Measurements from ENCODE around the gene USP24. TPM values are rescaled to one million over a fixed set of nuclear protein-coding genes. Genes with fewer than 3 reads are reported as not detected.

The USP24 gene
- total RNA-seq, 1 donor from 2014 or later, result 45.9 TPM

DNA sequence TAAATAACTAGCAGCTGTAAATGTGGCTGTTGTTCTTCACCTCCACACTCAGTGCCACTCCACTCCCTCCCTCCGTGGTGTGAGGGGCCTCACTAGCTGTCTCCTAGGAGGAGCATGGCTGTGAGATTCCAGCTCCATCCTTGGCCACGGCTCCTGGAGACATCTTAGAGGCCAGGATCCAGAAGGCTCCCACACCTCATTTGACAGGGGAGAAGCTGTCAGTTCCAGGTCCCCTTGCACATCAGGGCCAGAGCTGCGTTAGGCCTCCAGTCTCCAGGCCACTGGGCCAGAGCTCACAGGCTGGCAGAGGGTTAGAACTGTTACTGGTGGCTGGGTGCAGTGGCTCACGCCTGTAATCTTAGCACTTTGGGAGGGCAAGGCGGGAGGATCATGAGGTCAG is 160.8 kb downstream of the USP24 start:
- H3K27ac ChIP-seq (ENCODE audit: low read depth, low read length), result no peak overlapping the region
- no peak overlapping the region for H3K9ac ChIP-seq (ENCODE audit: low read depth in 1 of 3, low read length in 3 of 3)
- H3K27me3 ChIP-seq (ENCODE audit: control insufficient read depth in 3 of 3, insufficient read depth in 3 of 3, low read length in 3 of 3), result no peaks in the 10 kb centered on the region
- H3K36me3 ChIP-seq (ENCODE audit: control insufficient read depth in 3 of 3, insufficient read depth in 3 of 3, low read length in 3 of 3), result no peaks in the 10 kb centered on the region
- no peak overlapping the region for H3K4me3 ChIP-seq (ENCODE audit: low read length in 3 of 3)
- no peaks in the 10 kb centered on the region for H3K9me3 ChIP-seq (ENCODE audit: control insufficient read depth in 3 of 3, low read length in 3 of 3)
- peaks cover 0 to 26% (median 13%) of the 10 kb centered on the region in 3 donors for H3K4me1 ChIP-seq (ENCODE audit: control insufficient read depth in 3 of 3, insufficient read depth in 3 of 3, low read length in 3 of 3)

DNA sequence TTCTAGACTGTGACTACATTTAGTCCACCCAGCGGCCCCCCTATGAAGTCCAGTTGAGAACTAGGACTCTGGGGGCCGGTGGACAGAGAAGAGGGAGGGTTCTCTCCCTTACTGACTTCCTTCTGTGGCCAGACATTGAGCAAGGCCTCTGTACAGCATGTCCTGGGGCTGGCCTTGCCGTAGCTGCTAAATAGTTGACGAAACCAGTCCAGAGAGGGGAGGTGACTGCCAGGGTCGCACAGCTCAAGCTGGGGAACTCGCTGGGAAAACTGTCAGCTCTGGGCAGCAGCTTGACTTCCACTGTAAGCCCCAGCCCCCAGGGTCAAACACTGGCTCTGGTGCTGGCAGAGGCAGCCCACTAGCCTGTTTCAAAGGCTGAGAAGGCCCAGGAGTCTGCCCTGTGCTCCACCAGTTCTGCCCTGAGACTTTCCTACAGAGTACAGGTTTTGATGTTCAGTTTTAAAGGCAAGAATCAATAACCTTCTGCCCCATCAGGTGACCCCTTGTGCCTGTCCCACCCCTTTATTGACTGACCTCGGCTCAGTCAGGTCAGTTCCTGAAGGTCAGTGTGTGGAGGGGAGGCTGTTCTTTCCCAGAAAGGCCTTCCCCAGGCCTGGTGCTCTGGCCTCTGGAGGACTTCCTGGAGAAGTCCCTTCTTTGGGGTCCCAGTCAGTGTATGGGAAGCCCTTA is 161.8 kb downstream of the USP24 start:
- no peaks in the 10 kb centered on the region for H3K9me3 ChIP-seq (ENCODE audit: control insufficient read depth in 3 of 3, low read length in 3 of 3)
- H3K27ac ChIP-seq (ENCODE audit: low read depth, low read length), result no peak overlapping the region
- H3K4me3 ChIP-seq (ENCODE audit: low read length in 3 of 3), result no peak overlapping the region
- peak overlapping the region in 1 of 3 donors; percentile 57 for H3K9ac ChIP-seq (ENCODE audit: low read depth in 1 of 3, low read length in 3 of 3)
- H3K27me3 ChIP-seq (ENCODE audit: control insufficient read depth in 3 of 3, insufficient read depth in 3 of 3, low read length in 3 of 3), result no peaks in the 10 kb centered on the region
- peaks cover 0 to 26% (median 13%) of the 10 kb centered on the region in 3 donors for H3K4me1 ChIP-seq (ENCODE audit: control insufficient read depth in 3 of 3, insufficient read depth in 3 of 3, low read length in 3 of 3)
- H3K36me3 ChIP-seq (ENCODE audit: control insufficient read depth in 3 of 3, insufficient read depth in 3 of 3, low read length in 3 of 3), result no peaks in the 10 kb centered on the region

DNA sequence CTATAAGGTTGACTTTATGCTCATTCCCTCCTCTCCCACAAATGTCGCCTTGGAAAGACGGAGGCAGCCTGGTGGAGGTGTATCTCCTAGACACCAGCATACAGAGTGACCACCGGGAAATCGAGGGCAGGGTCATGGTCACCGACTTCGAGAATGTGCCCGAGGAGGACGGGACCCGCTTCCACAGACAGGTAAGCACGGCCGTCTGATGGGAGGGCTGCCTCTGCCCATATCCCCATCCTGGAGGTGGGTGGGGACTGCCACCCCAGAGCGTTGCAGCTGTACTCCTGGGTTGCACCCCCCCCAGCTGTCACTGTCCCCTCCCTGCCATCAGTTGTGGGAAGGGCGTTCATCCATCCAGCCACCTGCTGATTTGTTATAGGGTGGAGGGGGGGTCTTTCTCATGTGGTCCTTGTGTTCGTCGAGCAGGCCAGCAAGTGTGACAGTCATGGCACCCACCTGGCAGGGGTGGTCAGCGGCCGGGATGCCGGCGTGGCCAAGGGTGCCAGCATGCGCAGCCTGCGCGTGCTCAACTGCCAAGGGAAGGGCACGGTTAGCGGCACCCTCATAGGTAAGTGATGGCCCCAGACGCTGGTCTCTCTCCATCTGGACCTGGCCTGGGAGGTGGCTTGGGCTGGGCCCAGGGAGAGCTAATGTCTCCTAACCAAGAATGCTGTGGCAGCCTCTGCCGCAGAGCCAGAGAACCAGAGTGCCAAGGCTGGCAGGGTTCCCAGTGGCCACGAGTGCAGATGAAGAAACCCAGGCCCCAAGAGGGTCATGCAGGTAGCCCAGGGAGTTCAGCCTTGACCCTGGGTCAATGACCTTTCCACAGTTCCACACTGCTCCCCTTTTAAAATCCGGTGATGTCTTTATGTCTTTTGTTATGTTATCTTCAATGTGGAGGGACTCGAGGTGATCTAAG is 162.7 kb downstream of the USP24 start:
- H3K27ac ChIP-seq (ENCODE audit: low read depth, low read length), result no peak overlapping the region

DNA sequence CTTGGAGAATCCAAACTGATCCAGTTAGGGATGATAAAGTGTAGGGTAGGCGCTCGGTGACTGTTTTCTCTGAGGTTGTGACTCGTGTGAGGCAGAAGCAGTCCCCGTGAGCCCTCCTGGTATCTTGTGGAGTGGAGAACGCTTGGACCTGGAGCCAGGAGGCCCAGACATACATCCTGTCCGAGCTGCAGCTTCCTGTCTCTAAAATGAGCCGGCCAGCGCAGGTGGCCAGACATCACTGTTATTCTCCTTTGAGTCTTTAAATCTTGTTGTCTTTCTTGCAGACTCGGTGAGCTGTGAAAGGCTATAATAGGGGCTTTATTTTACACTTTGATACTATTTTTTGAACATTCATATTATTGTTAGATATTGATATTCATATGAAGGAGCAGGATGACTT is 163.5 kb downstream of the USP24 start:
- no peak overlapping the region for H3K27ac ChIP-seq (ENCODE audit: low read depth, low read length)
- H3K36me3 ChIP-seq (ENCODE audit: control insufficient read depth in 3 of 3, insufficient read depth in 3 of 3, low read length in 3 of 3), result no peaks in the 10 kb centered on the region
- H3K9me3 ChIP-seq (ENCODE audit: control insufficient read depth in 3 of 3, low read length in 3 of 3), result no peaks in the 10 kb centered on the region
- H3K4me3 ChIP-seq (ENCODE audit: low read length in 3 of 3), result no peak overlapping the region
- H3K4me1 ChIP-seq (ENCODE audit: control insufficient read depth in 3 of 3, insufficient read depth in 3 of 3, low read length in 3 of 3), result peaks cover 0 to 26% (median 13%) of the 10 kb centered on the region in 3 donors
- no peak overlapping the region for H3K9ac ChIP-seq (ENCODE audit: low read depth in 1 of 3, low read length in 3 of 3)
- no peaks in the 10 kb centered on the region for H3K27me3 ChIP-seq (ENCODE audit: control insufficient read depth in 3 of 3, insufficient read depth in 3 of 3, low read length in 3 of 3)

More for the DNA sequence above, 162.7 kb downstream of the USP24 start:
- Histone ChIP-seq H3K4me1 (ENCODE audit: control insufficient read depth in 3 of 3, insufficient read depth in 3 of 3, low read length in 3 of 3) (peaks cover 0 to 26% (median 13%) of the 10 kb centered on the region in 3 donors), H3K9me3 (ENCODE audit: control insufficient read depth in 3 of 3, low read length in 3 of 3) (no peaks in the 10 kb centered on the region), H3K9ac (ENCODE audit: low read depth in 1 of 3, low read length in 3 of 3) (no peak overlapping the region), H3K36me3 (ENCODE audit: control insufficient read depth in 3 of 3, insufficient read depth in 3 of 3, low read length in 3 of 3) (no peaks in the 10 kb centered on the region), H3K27me3 (ENCODE audit: control insufficient read depth in 3 of 3, insufficient read depth in 3 of 3, low read length in 3 of 3) (no peaks in the 10 kb centered on the region), H3K4me3 (ENCODE audit: low read length in 3 of 3) (no peak overlapping the region)

DNA sequence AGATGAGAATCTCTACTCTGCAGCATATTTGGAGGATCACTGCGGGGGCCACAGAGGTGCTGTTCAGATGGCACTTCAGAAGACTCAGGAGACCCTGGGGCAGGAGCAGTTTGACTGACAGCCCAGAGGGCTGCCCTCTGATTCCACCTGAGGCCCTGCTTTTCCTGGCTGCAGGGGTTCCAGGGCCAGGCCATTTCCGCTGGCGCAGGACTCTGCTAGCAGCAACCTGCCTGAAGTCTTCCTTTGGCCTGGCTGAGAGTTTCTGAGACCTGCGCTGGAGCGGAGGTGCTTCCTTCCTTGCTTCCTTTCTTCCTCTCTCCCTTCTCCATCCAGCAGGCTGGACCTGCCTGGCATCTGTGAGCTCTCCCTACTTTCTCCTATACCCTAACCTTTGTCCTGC is 164.0 kb downstream of the USP24 start:
- Histone ChIP-seq H3K4me1 (ENCODE audit: control insufficient read depth in 3 of 3, insufficient read depth in 3 of 3, low read length in 3 of 3) (peaks cover 0 to 26% (median 13%) of the 10 kb centered on the region in 3 donors), H3K4me3 (ENCODE audit: low read length in 3 of 3) (no peak overlapping the region), H3K27me3 (ENCODE audit: control insufficient read depth in 3 of 3, insufficient read depth in 3 of 3, low read length in 3 of 3) (no peaks in the 10 kb centered on the region)

DNA sequence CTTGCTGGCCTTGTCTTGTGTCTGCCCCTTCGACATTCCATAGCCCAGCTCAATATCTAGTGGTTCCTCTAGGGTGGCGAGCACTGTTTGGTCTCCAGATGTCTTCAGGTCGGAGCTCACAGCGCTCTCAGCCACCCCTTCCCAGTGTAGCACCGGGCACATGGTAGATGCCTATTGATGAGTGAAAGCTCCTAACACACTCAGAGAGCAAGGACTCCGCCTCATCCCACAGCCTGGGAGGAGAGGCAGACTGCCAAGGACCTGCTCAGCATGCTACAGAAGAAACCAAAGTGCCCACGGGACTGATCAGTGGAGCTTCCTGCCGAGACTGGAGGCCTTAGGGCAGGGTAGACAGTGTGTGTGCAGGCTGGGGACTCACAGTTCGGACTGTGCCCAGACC is 164.9 kb downstream of the USP24 start:
- Histone ChIP-seq H3K9ac (ENCODE audit: low read depth in 1 of 3, low read length in 3 of 3) (peak overlapping the region in 1 of 3 donors; percentile 8), H3K36me3 (ENCODE audit: control insufficient read depth in 3 of 3, insufficient read depth in 3 of 3, low read length in 3 of 3) (no peaks in the 10 kb centered on the region), H3K27ac (ENCODE audit: low read depth, low read length) (no peak overlapping the region), H3K27me3 (ENCODE audit: control insufficient read depth in 3 of 3, insufficient read depth in 3 of 3, low read length in 3 of 3) (peaks cover 0 to 5% (median 0%) of the 10 kb centered on the region in 3 donors), H3K9me3 (ENCODE audit: control insufficient read depth in 3 of 3, low read length in 3 of 3) (no peaks in the 10 kb centered on the region), H3K4me3 (ENCODE audit: low read length in 3 of 3) (no peak overlapping the region), H3K4me1 (ENCODE audit: control insufficient read depth in 3 of 3, insufficient read depth in 3 of 3, low read length in 3 of 3) (peaks cover 0 to 21% (median 13%) of the 10 kb centered on the region in 3 donors)

More for the DNA sequence above, 164.0 kb downstream of the USP24 start:
- H3K9ac ChIP-seq (ENCODE audit: low read depth in 1 of 3, low read length in 3 of 3), result no peak overlapping the region
- H3K27ac ChIP-seq (ENCODE audit: low read depth, low read length), result no peak overlapping the region
- no peaks in the 10 kb centered on the region for H3K36me3 ChIP-seq (ENCODE audit: control insufficient read depth in 3 of 3, insufficient read depth in 3 of 3, low read length in 3 of 3)
- H3K9me3 ChIP-seq (ENCODE audit: control insufficient read depth in 3 of 3, low read length in 3 of 3), result no peaks in the 10 kb centered on the region

DNA sequence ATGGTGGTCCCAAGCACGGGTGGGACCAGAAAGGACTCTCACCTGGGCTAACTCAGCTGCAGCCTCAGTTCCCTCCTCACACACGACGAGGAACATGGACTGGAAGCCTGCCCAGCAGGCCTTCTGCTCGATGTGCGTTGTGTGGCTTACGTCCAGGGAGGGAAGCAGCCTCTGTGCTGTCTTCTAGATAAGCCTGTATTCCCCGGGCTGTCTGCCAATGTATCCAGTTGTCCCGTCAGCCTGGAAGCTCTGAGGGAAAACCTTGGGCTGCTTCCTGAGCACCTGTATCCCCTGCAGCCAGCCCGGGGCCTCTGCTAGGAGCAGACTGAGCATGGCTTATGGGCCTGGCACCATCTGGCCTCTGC is 165.3 kb downstream of the USP24 start:
- H3K4me1 ChIP-seq (ENCODE audit: control insufficient read depth in 3 of 3, insufficient read depth in 3 of 3, low read length in 3 of 3), result peaks cover 0 to 17% (median 13%) of the 10 kb centered on the region in 3 donors
- H3K4me3 ChIP-seq (ENCODE audit: low read length in 3 of 3), result no peak overlapping the region
- peaks cover 0 to 6% (median 0%) of the 10 kb centered on the region in 3 donors for H3K27me3 ChIP-seq (ENCODE audit: control insufficient read depth in 3 of 3, insufficient read depth in 3 of 3, low read length in 3 of 3)
- no peaks in the 10 kb centered on the region for H3K9me3 ChIP-seq (ENCODE audit: control insufficient read depth in 3 of 3, low read length in 3 of 3)
- no peak overlapping the region for H3K27ac ChIP-seq (ENCODE audit: low read depth, low read length)
- H3K36me3 ChIP-seq (ENCODE audit: control insufficient read depth in 3 of 3, insufficient read depth in 3 of 3, low read length in 3 of 3), result no peaks in the 10 kb centered on the region
- H3K9ac ChIP-seq (ENCODE audit: low read depth in 1 of 3, low read length in 3 of 3), result peak overlapping the region in 1 of 3 donors; percentile 8

DNA sequence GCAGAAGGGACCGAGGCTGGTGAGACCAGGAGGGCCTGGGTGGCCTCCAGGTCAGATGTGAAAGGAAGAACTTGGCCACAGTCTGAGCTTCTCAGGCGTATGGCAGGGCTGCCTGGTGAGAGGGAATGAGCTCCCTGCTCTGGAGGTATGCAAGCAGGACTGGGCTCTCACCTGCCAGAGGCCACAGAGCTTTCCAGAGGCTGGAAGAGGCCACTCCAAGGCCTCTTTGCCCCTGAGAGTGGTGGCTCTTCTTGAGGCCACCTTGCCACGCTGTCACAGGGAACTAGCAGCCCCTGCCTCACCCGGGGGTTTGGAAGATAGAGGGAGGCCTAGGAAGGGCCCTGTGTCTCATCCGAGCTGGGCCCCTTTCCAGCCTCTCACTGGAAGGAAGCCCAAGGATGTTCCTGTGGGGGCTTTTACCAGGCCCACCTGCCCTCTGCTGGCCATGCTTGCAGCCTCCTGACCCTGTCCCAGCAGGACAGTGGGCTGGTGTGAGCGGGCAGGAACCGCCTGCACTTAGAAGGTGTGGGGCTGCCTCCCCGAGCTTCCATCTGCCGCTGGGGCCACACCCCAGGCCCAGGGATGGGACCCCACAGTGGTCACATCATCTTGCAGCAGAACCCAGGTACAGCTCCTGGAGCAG is 165.8 kb downstream of the USP24 start:
- Histone ChIP-seq H3K27me3 (ENCODE audit: control insufficient read depth in 3 of 3, insufficient read depth in 3 of 3, low read length in 3 of 3) (peaks cover 0 to 6% (median 0%) of the 10 kb centered on the region in 3 donors), H3K36me3 (ENCODE audit: control insufficient read depth in 3 of 3, insufficient read depth in 3 of 3, low read length in 3 of 3) (no peaks in the 10 kb centered on the region), H3K4me1 (ENCODE audit: control insufficient read depth in 3 of 3, insufficient read depth in 3 of 3, low read length in 3 of 3) (peaks cover 0 to 16% (median 13%) of the 10 kb centered on the region in 3 donors), H3K27ac (ENCODE audit: low read depth, low read length) (no peak overlapping the region), H3K9ac (ENCODE audit: low read depth in 1 of 3, low read length in 3 of 3) (no peak overlapping the region), H3K9me3 (ENCODE audit: control insufficient read depth in 3 of 3, low read length in 3 of 3) (no peaks in the 10 kb centered on the region), H3K4me3 (ENCODE audit: low read length in 3 of 3) (no peak overlapping the region)

DNA sequence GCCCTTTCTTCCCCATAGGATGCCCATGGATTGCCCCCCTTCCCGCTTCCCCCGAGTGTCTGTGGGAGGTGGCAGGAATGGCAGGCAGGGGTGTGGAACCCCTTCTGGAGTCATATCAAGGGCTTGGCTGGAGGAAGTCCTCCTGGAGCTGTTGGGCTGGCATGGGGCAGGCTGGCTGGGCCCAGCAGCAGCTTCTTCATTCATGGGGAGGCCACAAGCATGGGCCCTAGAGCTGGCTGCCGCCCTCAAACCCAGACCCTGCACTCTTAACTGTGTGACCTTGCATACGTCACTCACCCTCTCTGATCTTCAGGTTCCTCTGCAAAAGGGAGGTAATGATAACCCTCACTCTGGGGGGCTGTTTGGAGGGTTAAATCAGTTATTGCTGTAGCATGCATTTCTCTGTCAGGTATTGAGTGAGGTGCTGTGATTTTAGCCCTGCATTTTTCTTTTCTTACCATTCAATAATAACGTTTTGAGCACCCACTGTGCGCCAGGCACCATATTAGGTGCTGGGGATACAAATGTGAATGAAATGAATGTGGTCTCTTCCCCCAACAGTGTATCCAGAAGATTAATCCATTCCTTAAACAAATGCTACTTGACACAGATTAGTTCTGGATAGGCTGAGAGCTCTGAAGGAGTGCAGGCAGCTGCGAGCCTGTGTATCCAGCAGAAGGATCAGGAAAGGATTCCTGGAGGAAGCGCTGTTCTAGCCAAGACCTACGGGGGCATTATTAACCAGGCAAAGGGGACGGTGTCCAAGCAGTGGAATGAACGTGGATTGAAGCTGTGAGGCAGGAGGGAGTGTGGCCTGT is 166.5 kb downstream of the USP24 start:
- Histone ChIP-seq H3K4me3 (ENCODE audit: low read length in 3 of 3) (no peak overlapping the region), H3K4me1 (ENCODE audit: control insufficient read depth in 3 of 3, insufficient read depth in 3 of 3, low read length in 3 of 3) (peaks cover 0 to 14% (median 13%) of the 10 kb centered on the region in 3 donors), H3K9ac (ENCODE audit: low read depth in 1 of 3, low read length in 3 of 3) (no peak overlapping the region), H3K36me3 (ENCODE audit: control insufficient read depth in 3 of 3, insufficient read depth in 3 of 3, low read length in 3 of 3) (no peaks in the 10 kb centered on the region), H3K9me3 (ENCODE audit: control insufficient read depth in 3 of 3, low read length in 3 of 3) (no peaks in the 10 kb centered on the region), H3K27ac (ENCODE audit: low read depth, low read length) (no peak overlapping the region), H3K27me3 (ENCODE audit: control insufficient read depth in 3 of 3, insufficient read depth in 3 of 3, low read length in 3 of 3) (peaks cover 0 to 6% (median 0%) of the 10 kb centered on the region in 3 donors)

Measured in skeletal muscle tissue (tissue), 4 donors.